ENCODE results near the gene LAX1.
"Not testable (repeated sequence)": the region's sequence is repeated elsewhere in the genome, so short reads cannot be mapped to it uniquely, and the experiment has no call there.

LAX1 gene

DNA sequence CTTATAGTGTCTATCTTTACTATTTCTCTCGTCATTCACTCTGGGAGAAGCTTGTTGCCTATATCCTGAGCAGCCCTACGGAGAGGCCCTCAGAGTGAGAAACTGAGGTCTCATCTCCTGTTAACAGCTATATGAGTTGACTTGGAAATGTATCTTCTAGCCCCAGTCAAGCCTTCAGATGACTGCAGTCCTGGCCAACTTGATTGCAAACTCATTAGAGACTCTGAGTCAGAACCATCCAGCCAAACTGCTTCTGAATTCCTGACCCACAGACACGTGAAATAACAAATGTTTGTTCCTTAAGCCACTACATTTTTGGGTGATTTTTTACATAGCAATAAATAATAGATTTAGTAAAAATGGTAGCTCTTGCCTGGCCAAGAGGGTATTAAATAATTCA lies 26.5 kb downstream of the LAX1 start:
- Histone ChIP-seq H3K36me3 (ENCODE audit: control insufficient read depth, insufficient read depth, low read length) (no peaks in the 10 kb centered on the region), H3K27me3 (ENCODE audit: control insufficient read depth, insufficient read depth, low read length, poor library complexity, severe bottlenecking) (no peaks in the 10 kb centered on the region), H3K4me3 (ENCODE audit: insufficient read depth, low read depth, low read length) (no peak overlapping the region), H3K9me3 (ENCODE audit: control insufficient read depth, low read length) (no peaks in the 10 kb centered on the region), H3K4me1 (ENCODE audit: control insufficient read depth, insufficient read depth, low read length) (no peaks in the 10 kb centered on the region), H3K27ac (ENCODE audit: insufficient read depth, low read depth, low read length, poor library complexity, severe bottlenecking) (no peak overlapping the region)
- 77 to 86% methylated on average over 3 of the region's 3 CpGs for WGBS, 2 experiments

DNA sequence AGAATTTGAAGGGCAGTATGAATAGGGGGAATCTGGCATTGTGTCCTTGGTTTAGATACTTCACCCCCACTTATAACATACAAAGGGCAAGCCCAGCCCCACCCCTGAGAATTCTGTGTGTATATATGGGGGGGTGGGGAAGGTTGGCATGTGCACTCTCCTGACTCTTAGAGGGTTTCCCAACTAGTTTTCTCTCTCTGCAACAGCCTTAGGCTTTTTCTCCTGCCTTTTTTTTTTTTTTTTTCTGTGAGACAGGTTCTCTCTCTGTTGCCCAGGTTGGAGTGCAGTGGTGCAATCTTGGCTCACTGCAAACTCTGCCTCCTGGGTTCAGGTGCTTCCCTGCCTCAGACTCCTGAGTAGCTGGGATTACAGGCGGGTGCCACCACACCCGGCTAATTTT lies 27.5 kb downstream of the LAX1 start:
- Histone ChIP-seq H3K4me3 (ENCODE audit: insufficient read depth, low read depth, low read length) (no peak overlapping the region), H3K27me3 (ENCODE audit: control insufficient read depth, insufficient read depth, low read length, poor library complexity, severe bottlenecking) (no peaks in the 10 kb centered on the region), H3K36me3 (ENCODE audit: control insufficient read depth, insufficient read depth, low read length) (peaks cover 3% of the 10 kb centered on the region), H3K4me1 (ENCODE audit: control insufficient read depth, insufficient read depth, low read length) (no peaks in the 10 kb centered on the region), H3K9me3 (ENCODE audit: control insufficient read depth, low read length) (no peaks in the 10 kb centered on the region), H3K27ac (ENCODE audit: insufficient read depth, low read depth, low read length, poor library complexity, severe bottlenecking) (no peak overlapping the region)
- 89 to 90% methylated on average over 2 of the region's 2 CpGs for WGBS, 2 experiments

DNA sequence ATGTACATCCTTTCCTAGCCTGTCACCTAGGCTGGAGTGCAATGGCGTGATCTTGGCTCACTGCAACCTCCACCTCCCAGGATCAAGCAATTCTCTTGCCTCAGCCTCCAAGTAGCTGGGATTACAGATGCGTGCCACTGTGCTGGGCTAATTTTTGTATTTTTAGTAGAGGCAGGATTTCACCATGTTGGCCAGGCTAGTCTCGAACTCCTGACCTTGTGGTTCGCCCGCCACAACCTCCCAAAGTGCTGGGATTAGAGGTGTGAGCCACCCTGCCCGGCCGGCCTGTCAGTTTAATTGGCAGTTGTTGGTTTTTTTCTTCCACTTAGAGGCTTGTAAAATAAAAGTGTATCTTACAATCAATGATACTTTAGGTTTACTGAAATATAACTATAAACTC lies 28.6 kb downstream of the LAX1 start:
- 84 to 94% methylated on average over 7 of the region's 7 CpGs for WGBS, 2 experiments
- peaks cover 12% of the 10 kb centered on the region for H3K36me3 ChIP-seq (ENCODE audit: control insufficient read depth, insufficient read depth, low read length)
- H3K9me3 ChIP-seq (ENCODE audit: control insufficient read depth, low read length); H3K27me3 ChIP-seq (ENCODE audit: control insufficient read depth, insufficient read depth, low read length, poor library complexity, severe bottlenecking); H3K4me3 ChIP-seq (ENCODE audit: insufficient read depth, low read depth, low read length); H3K4me1 ChIP-seq (ENCODE audit: control insufficient read depth, insufficient read depth, low read length); H3K27ac ChIP-seq (ENCODE audit: insufficient read depth, low read depth, low read length, poor library complexity, severe bottlenecking): not testable (repeated sequence)

DNA sequence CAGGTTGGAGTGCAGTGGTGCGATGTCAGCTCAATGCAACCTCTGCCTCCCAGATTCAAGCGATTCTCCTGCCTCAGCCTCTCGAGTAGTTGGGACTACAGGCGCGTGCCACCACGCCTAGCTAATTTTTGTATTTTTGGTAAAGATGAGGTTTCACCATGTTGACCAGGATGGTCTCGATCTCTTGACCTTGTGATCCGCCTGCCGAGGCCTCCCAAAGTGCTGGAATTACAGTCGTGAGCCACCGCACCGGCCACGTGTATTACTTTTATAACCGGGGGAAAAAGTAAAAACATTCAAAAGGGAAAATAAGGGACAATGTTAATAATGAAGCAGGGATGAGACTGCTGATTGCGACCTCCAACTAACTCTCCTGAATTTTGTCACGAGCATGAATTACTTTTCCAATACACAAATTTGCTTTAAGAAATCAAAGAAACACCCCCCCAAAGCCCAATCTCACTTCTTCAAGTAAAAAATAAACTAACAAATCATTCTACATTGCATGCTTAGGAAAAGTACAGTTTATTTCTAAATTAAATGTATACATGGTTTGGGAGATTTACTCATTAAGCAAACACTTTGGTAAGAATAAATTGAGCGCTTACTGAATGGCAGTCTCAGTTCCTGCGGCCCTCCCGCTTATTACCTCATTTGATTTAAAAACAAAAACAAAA lies 29.9 kb downstream of the LAX1 start:
- no peaks in the 10 kb centered on the region for H3K4me1 ChIP-seq (ENCODE audit: control insufficient read depth, insufficient read depth, low read length)
- 69 to 73% methylated on average over 19 of the region's 19 CpGs for WGBS, 2 experiments
- peak overlapping the region; percentile 84 for H3K4me3 ChIP-seq (ENCODE audit: insufficient read depth, low read depth, low read length)
- no peaks in the 10 kb centered on the region for H3K27me3 ChIP-seq (ENCODE audit: control insufficient read depth, insufficient read depth, low read length, poor library complexity, severe bottlenecking)
- peaks cover 20% of the 10 kb centered on the region for H3K36me3 ChIP-seq (ENCODE audit: control insufficient read depth, insufficient read depth, low read length)
- H3K27ac ChIP-seq (ENCODE audit: insufficient read depth, low read depth, low read length, poor library complexity, severe bottlenecking) = no peak overlapping the region
- H3K9me3 ChIP-seq (ENCODE audit: control insufficient read depth, low read length) = no peaks in the 10 kb centered on the region

DNA sequence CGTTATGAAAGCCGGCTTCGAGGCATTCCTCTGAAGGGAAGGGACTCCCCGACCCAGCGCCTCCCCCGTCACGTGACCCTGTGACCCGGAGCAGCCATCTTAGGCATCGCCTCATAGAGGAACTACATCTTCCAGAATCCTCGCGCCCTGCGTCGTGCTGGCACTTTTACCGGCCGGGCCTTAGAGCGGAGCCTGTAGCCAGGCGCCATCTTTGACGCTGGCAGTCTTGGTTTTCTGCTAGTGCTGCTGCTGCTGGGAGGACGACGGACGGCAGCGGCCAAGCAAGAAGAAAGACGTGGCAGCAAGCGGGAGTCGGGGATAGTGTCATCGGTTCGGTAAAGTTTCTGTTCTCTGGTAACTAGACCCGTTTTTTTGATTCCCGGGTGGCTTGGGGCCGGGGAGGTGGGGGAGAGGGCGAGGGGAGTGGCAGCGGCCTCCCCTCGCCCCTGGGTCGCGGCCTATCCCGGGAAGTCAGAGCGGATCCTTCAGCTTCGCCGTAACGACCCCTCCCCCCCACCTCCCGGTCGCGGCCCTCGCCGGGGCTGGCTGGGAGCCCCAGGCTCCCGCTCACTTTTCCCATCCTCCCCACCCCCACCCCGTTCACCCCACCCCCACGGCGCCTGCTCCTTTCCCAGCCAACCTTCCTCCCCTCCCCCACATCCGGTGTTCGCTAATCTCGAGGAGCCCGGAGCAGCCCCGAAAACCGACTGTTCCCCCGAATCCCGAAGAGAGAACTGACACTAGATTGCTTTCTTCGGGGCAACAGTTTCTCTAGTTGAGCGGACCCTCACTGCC lies 30.7 kb downstream of the LAX1 start, which contains the start of the genes ZBED6 and ZC3H11A:
Gene ZBED6, plus strand, starts transcription at position 183 of the 795 bp plus-strand sequence. CDS start 1,900 bp downstream, outside the sequence.
Gene ZC3H11A, plus strand, starts transcription at position 183 of the 795 bp plus-strand sequence. CDS start 21,448 bp downstream, outside the sequence.
- WGBS, 2 experiments = 0 to 1% methylated on average over 57 to 58 of the region's 59 CpGs
- H3K4me3 ChIP-seq (ENCODE audit: insufficient read depth, low read depth, low read length) = peak within 1 kb of the TSS; percentile 84
- no peaks in the 10 kb centered on the region for H3K4me1 ChIP-seq (ENCODE audit: control insufficient read depth, insufficient read depth, low read length)
- H3K9me3 ChIP-seq (ENCODE audit: control insufficient read depth, low read length) = no peaks in the 10 kb centered on the region
- no peaks in the 10 kb centered on the region for H3K27me3 ChIP-seq (ENCODE audit: control insufficient read depth, insufficient read depth, low read length, poor library complexity, severe bottlenecking)
- peaks cover 20% of the 10 kb centered on the region for H3K36me3 ChIP-seq (ENCODE audit: control insufficient read depth, insufficient read depth, low read length)
- peak within 1 kb of the TSS; percentile 99 for H3K27ac ChIP-seq (ENCODE audit: insufficient read depth, low read depth, low read length, poor library complexity, severe bottlenecking)

DNA sequence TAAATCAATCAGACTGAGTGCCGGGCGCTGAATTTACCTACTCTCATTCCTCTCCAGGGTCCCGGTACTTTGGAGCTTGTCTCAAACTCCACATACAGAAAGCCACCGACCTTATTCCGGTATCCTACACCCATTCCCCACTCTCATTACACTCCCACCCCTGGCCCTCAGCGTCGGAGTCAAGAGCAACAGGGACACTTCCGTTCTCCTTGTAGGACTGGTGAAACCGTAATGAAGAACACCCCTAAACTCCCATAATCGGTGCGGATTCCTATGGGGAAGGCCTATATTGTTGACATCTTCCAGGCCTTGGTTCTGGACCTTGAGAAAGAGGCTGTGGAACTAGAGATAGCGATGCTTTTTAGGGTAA lies 31.2 kb downstream of the LAX1 start:
- Histone ChIP-seq H3K27me3 (ENCODE audit: control insufficient read depth, insufficient read depth, low read length, poor library complexity, severe bottlenecking) (no peaks in the 10 kb centered on the region), H3K27ac (ENCODE audit: insufficient read depth, low read depth, low read length, poor library complexity, severe bottlenecking) (peak overlapping the region; percentile 99), H3K9me3 (ENCODE audit: control insufficient read depth, low read length) (no peaks in the 10 kb centered on the region), H3K4me3 (ENCODE audit: insufficient read depth, low read depth, low read length) (peak overlapping the region; percentile 84), H3K36me3 (ENCODE audit: control insufficient read depth, insufficient read depth, low read length) (peaks cover 20% of the 10 kb centered on the region), H3K4me1 (ENCODE audit: control insufficient read depth, insufficient read depth, low read length) (no peaks in the 10 kb centered on the region)
- WGBS, 2 experiments = 1% methylated on average over 12 of the region's 12 CpGs

DNA sequence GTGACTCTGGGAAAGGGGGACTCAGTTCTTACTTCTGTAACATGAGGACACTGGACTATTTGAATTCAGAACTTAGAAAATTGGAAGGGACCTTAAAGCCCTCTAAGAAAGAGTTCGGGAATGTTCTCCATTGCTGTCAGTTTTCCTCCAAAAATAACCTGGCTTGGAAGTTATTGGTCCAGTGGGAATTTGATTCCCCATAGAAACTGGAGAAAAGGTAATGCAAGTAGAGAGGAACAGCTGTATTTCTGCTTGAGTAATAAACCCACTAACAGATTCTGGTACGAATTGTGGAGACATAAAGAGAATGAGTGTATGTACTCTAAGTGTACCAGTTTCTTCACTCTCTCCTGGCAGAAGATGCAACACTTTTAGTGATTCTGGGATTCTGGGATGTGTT lies 32.2 kb downstream of the LAX1 start:
- WGBS, 2 experiments = 94 to 100% methylated on average over 2 of the region's 2 CpGs
- Histone ChIP-seq H3K27me3 (ENCODE audit: control insufficient read depth, insufficient read depth, low read length, poor library complexity, severe bottlenecking) (no peaks in the 10 kb centered on the region), H3K4me3 (ENCODE audit: insufficient read depth, low read depth, low read length) (peak overlapping the region; percentile 84), H3K9me3 (ENCODE audit: control insufficient read depth, low read length) (no peaks in the 10 kb centered on the region), H3K4me1 (ENCODE audit: control insufficient read depth, insufficient read depth, low read length) (no peaks in the 10 kb centered on the region), H3K36me3 (ENCODE audit: control insufficient read depth, insufficient read depth, low read length) (peaks cover 20% of the 10 kb centered on the region), H3K27ac (ENCODE audit: insufficient read depth, low read depth, low read length, poor library complexity, severe bottlenecking) (no peak overlapping the region)

DNA sequence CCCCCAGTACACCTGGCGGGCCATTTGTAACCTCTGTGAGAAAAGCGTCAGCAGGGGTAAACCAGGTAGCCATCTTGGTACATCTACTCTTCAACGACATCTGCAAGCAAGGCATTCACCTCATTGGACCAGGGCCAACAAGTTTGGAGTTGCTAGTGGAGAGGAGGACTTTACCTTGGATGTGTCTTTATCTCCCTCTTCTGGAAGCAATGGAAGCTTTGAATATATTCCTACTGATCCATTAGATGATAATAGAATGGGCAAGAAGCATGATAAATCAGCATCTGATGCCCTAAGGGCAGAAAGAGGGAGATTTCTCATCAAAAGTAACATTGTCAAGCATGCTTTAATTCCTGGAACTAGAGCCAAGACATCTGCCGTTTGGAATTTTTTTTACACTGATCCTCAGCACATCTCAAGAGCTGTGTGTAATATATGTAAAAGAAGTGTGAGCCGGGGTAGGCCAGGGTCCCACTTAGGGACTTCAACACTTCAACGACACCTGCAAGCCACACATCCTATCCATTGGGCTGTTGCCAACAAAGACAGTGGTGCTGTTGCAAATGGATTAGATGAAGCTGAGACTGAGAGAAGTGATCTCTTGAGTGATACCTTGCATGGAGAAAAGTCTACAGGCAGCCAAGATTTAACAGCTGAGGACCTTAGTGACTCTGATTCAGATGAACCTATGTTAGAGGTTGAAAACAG lies 33.1 kb downstream of the LAX1 start:
- no peak overlapping the region for H3K27ac ChIP-seq (ENCODE audit: insufficient read depth, low read depth, low read length, poor library complexity, severe bottlenecking)
- 96 to 98% methylated on average over 6 of the region's 6 CpGs for WGBS, 2 experiments
- no peaks in the 10 kb centered on the region for H3K9me3 ChIP-seq (ENCODE audit: control insufficient read depth, low read length)
- no peak overlapping the region for H3K4me3 ChIP-seq (ENCODE audit: insufficient read depth, low read depth, low read length)
- H3K27me3 ChIP-seq (ENCODE audit: control insufficient read depth, insufficient read depth, low read length, poor library complexity, severe bottlenecking) = no peaks in the 10 kb centered on the region
- H3K4me1 ChIP-seq (ENCODE audit: control insufficient read depth, insufficient read depth, low read length) = no peaks in the 10 kb centered on the region
- peaks cover 23% of the 10 kb centered on the region for H3K36me3 ChIP-seq (ENCODE audit: control insufficient read depth, insufficient read depth, low read length)

DNA sequence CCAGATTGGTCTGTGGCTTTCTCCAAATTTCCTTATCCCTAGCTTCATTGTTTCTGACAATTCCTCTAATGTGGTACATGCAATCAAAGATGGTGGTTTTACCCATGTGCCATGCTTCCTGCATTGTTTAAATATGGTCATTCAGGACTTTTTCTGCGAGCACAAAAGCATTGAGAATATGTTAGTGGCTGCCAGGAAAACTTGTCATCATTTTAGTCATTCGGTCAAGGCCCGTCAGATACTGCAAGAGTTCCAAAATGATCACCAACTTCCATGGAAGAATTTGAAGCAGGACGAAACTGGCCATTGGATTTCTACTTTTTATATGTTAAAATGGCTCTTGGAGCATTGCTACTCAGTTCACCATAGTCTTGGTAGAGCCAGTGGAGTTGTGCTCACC lies 34.2 kb downstream of the LAX1 start:
- H3K27ac ChIP-seq (ENCODE audit: insufficient read depth, low read depth, low read length, poor library complexity, severe bottlenecking) = no peak overlapping the region
- no peak overlapping the region for H3K4me3 ChIP-seq (ENCODE audit: insufficient read depth, low read depth, low read length)
- H3K36me3 ChIP-seq (ENCODE audit: control insufficient read depth, insufficient read depth, low read length) = peaks cover 33% of the 10 kb centered on the region
- WGBS, 2 experiments = 95 to 96% methylated on average over 4 of the region's 4 CpGs
- no peaks in the 10 kb centered on the region for H3K9me3 ChIP-seq (ENCODE audit: control insufficient read depth, low read length)
- H3K27me3 ChIP-seq (ENCODE audit: control insufficient read depth, insufficient read depth, low read length, poor library complexity, severe bottlenecking) = no peaks in the 10 kb centered on the region
- no peaks in the 10 kb centered on the region for H3K4me1 ChIP-seq (ENCODE audit: control insufficient read depth, insufficient read depth, low read length)

DNA sequence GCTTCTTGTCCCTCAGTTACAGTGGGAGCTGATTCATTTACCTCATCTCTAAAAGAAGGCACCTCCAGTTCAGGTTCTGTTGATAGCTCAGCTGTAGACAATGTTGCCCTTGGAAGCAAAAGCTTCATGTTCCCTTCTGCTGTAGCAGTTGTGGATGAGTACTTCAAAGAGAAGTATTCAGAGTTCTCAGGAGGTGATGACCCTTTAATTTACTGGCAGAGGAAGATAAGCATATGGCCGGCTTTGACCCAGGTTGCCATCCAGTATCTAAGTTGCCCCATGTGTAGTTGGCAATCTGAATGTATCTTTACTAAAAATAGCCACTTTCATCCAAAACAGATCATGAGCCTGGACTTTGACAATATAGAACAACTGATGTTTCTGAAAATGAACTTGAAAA lies 35.0 kb downstream of the LAX1 start:
- H3K27me3 ChIP-seq (ENCODE audit: control insufficient read depth, insufficient read depth, low read length, poor library complexity, severe bottlenecking) = no peaks in the 10 kb centered on the region
- 79 to 90% methylated on average over 1 of the region's 1 CpG for WGBS, 2 experiments
- peaks cover 33% of the 10 kb centered on the region for H3K36me3 ChIP-seq (ENCODE audit: control insufficient read depth, insufficient read depth, low read length)
- no peak overlapping the region for H3K27ac ChIP-seq (ENCODE audit: insufficient read depth, low read depth, low read length, poor library complexity, severe bottlenecking)
- no peaks in the 10 kb centered on the region for H3K4me1 ChIP-seq (ENCODE audit: control insufficient read depth, insufficient read depth, low read length)
- H3K4me3 ChIP-seq (ENCODE audit: insufficient read depth, low read depth, low read length) = no peak overlapping the region
- no peaks in the 10 kb centered on the region for H3K9me3 ChIP-seq (ENCODE audit: control insufficient read depth, low read length)
